SJCRH30 (cell line): ENCODE results near the gene KLHL35. TPM values are rescaled to one million over a fixed set of nuclear protein-coding genes. Genes with fewer than 3 reads are reported as not detected.

Experiments
- DNase-seq, 2 experiments: peaks; one replicate each; pipeline ENCODE4 v3.0.0-alpha.2; 2015 to 2020
- H3K27ac ChIP-seq: fragments of 250-450 bp; sonication (Bioruptor Pico); 2 replicates; pipeline ENCODE4 v1.5.1; 2020; ENCODE audit warnings: mild to moderate bottlenecking, moderate library complexity
- H3K27me3 ChIP-seq: fragments of 250-450 bp; sonication (Bioruptor Pico); 2 replicates; pipeline ENCODE4 v1.5.1; 2020; ENCODE audit warnings: mild to moderate bottlenecking, moderate library complexity
- H3K36me3 ChIP-seq: fragments of 250-450 bp; sonication (Bioruptor Pico); 2 replicates; pipeline ENCODE4 v1.5.1; 2020; ENCODE audit warnings: mild to moderate bottlenecking, moderate library complexity
- H3K4me1 ChIP-seq: fragments of 250-450 bp; sonication (Bioruptor Pico); 2 replicates; pipeline ENCODE4 v1.5.1; 2020; ENCODE audit warnings: mild to moderate bottlenecking, moderate library complexity
- H3K4me3 ChIP-seq: fragments of 250-450 bp; sonication (Bioruptor Pico); 2 replicates; pipeline ENCODE4 v1.5.1; 2020; ENCODE audit warnings: mild to moderate bottlenecking, moderate library complexity
- H3K9me3 ChIP-seq: fragments of 250-450 bp; sonication (Bioruptor Pico); replicated peaks from 2 replicates; pipeline ENCODE4 v1.5.1; 2020; ENCODE audit warnings: mild to moderate bottlenecking, moderate library complexity
- total RNA-seq: library from RNA; depleted of rRNA; stranded (reverse); fragments of >200 nt; shearing (Covaris generic); gene quantifications from 2 replicates; pipeline ENCODE4 v1.2.3, GENCODE V29; 2014

Gene KLHL35
- total RNA-seq, 1 experiment from 2014 or later = not detected

GRCh38 chr11:75439026-75439425 lies 6.0 kb upstream of the KLHL35 start:
- Histone ChIP-seq H3K36me3 (no peaks in the 10 kb centered on the region), H3K9me3 (no peaks in the 10 kb centered on the region), H3K27me3 (no peaks in the 10 kb centered on the region), H3K4me1 (no peaks in the 10 kb centered on the region), H3K4me3 (no peak overlapping the region), H3K27ac (no peak overlapping the region)
- DNase-seq = no peak

- Histone ChIP-seq H3K9me3 (no peaks in the 10 kb centered on the region), H3K36me3 (no peaks in the 10 kb centered on the region), H3K4me1 (no peaks in the 10 kb centered on the region), H3K4me3 (no peak overlapping the region), H3K27ac (no peak overlapping the region), H3K27me3 (no peaks in the 10 kb centered on the region)
- no peak for DNase-seq
Measured at GRCh38 chr11:75437966-75438659, 5.1 kb upstream of the KLHL35 start.

- Histone ChIP-seq H3K9me3 (no peaks in the 10 kb centered on the region), H3K36me3 (no peaks in the 10 kb centered on the region), H3K27ac (no peak overlapping the region), H3K27me3 (no peaks in the 10 kb centered on the region), H3K4me1 (no peaks in the 10 kb centered on the region), H3K4me3 (no peak overlapping the region)
- no peak for DNase-seq
Measured at GRCh38 chr11:75436806-75437205, 3.8 kb upstream of the KLHL35 start.

- Histone ChIP-seq H3K4me3 (no peak overlapping the region), H3K4me1 (no peaks in the 10 kb centered on the region), H3K27ac (no peak overlapping the region), H3K36me3 (no peaks in the 10 kb centered on the region), H3K9me3 (no peaks in the 10 kb centered on the region), H3K27me3 (no peaks in the 10 kb centered on the region)
- no peak for DNase-seq
Measured at GRCh38 chr11:75435571-75435925, 2.5 kb upstream of the KLHL35 start.

GRCh38 chr11:75434886-75435570 lies 2.0 kb upstream of the KLHL35 start:
- no peak overlapping the region for H3K27ac ChIP-seq
- no peak overlapping the region for H3K4me3 ChIP-seq
- DNase-seq = no peak
- no peaks in the 10 kb centered on the region for H3K4me1 ChIP-seq
- H3K27me3 ChIP-seq = no peaks in the 10 kb centered on the region
- no peaks in the 10 kb centered on the region for H3K9me3 ChIP-seq
- no peaks in the 10 kb centered on the region for H3K36me3 ChIP-seq

GRCh38 chr11:75434051-75434450 lies 1.0 kb upstream of the KLHL35 start:
- no peaks in the 10 kb centered on the region for H3K9me3 ChIP-seq
- no peak overlapping the region for H3K27ac ChIP-seq
- no peaks in the 10 kb centered on the region for H3K36me3 ChIP-seq
- H3K27me3 ChIP-seq = no peaks in the 10 kb centered on the region
- no peaks in the 10 kb centered on the region for H3K4me1 ChIP-seq
- no peak overlapping the region for H3K4me3 ChIP-seq
- no peak for DNase-seq

- H3K27me3 ChIP-seq = no peaks in the 10 kb centered on the region
- no peak overlapping the region for H3K27ac ChIP-seq
- H3K4me3 ChIP-seq = no peak overlapping the region
- no peaks in the 10 kb centered on the region for H3K4me1 ChIP-seq
- no peak for DNase-seq
- no peaks in the 10 kb centered on the region for H3K36me3 ChIP-seq
- no peaks in the 10 kb centered on the region for H3K9me3 ChIP-seq
Measured at GRCh38 chr11:75433443-75433842, 440 bp upstream of the KLHL35 start.

- no peaks in the 10 kb centered on the region for H3K27me3 ChIP-seq
- H3K36me3 ChIP-seq = no peaks in the 10 kb centered on the region
- H3K27ac ChIP-seq = no peak overlapping the region
- H3K4me1 ChIP-seq = no peaks in the 10 kb centered on the region
- no peaks in the 10 kb centered on the region for H3K9me3 ChIP-seq
- DNase-seq = no peak
- H3K4me3 ChIP-seq = no peak overlapping the region
Measured at GRCh38 chr11:75431533-75432525, 1.2 kb downstream of the KLHL35 start.

- no peak for DNase-seq
- Histone ChIP-seq H3K9me3 (no peaks in the 10 kb centered on the region), H3K36me3 (no peaks in the 10 kb centered on the region), H3K27me3 (no peaks in the 10 kb centered on the region), H3K4me3 (no peak overlapping the region), H3K27ac (no peak overlapping the region), H3K4me1 (no peaks in the 10 kb centered on the region)
Measured at GRCh38 chr11:75430714-75431532, 2.1 kb downstream of the KLHL35 start.

- H3K36me3 ChIP-seq = no peaks in the 10 kb centered on the region
- H3K4me1 ChIP-seq = no peaks in the 10 kb centered on the region
- no peak for DNase-seq
- no peak overlapping the region for H3K27ac ChIP-seq
- H3K4me3 ChIP-seq = no peak overlapping the region
- H3K27me3 ChIP-seq = no peaks in the 10 kb centered on the region
- H3K9me3 ChIP-seq = no peaks in the 10 kb centered on the region
Measured at GRCh38 chr11:75429902-75430713, 2.9 kb downstream of the KLHL35 start.

GRCh38 chr11:75429641-75429901 lies 3.4 kb downstream of the KLHL35 start:
- Histone ChIP-seq H3K27ac (no peak overlapping the region), H3K36me3 (no peaks in the 10 kb centered on the region), H3K4me3 (no peak overlapping the region), H3K4me1 (peaks cover 2% of the 10 kb centered on the region; the same call in 1 of the 2 replicates), H3K9me3 (no peaks in the 10 kb centered on the region), H3K27me3 (no peaks in the 10 kb centered on the region)
- no peak for DNase-seq

GRCh38 chr11:75428989-75429640 lies 3.9 kb downstream of the KLHL35 start:
- no peak for DNase-seq
- Histone ChIP-seq H3K9me3 (no peaks in the 10 kb centered on the region), H3K4me1 (peaks cover 5% of the 10 kb centered on the region; the same call in 1 of the 2 replicates), H3K27me3 (no peaks in the 10 kb centered on the region), H3K36me3 (no peaks in the 10 kb centered on the region), H3K4me3 (no peak overlapping the region), H3K27ac (no peak overlapping the region)

- Histone ChIP-seq H3K9me3 (no peaks in the 10 kb centered on the region), H3K27ac (no peak overlapping the region), H3K27me3 (no peaks in the 10 kb centered on the region), H3K4me3 (no peak overlapping the region), H3K4me1 (peaks cover 5% of the 10 kb centered on the region; the same call in 1 of the 2 replicates), H3K36me3 (no peaks in the 10 kb centered on the region)
- DNase-seq = no peak
Measured at GRCh38 chr11:75428281-75428724, 4.7 kb downstream of the KLHL35 start.
